SK-N-SH treated with all-trans-retinoic acid at 6 μM for 48 hours (cell line): ENCODE data around the gene PYGM.
A peak's percentile ranks its signal among the peaks of the same experiment; 100 is the strongest.

Experiments
- ATAC-seq: fragments of 200-7000 bp; cut with Tn5 transposase; 3 replicates; pipeline ENCODE4 v1.9.1; 2020; ENCODE audit warnings: mild to moderate bottlenecking, moderate library complexity
- ARNTL ChIP-seq: fragments of 450-650 bp; formaldehyde crosslinking; IDR thresholded peaks from 2 replicates; pipeline ENCODE4 v1.5.0; 2020; ENCODE audit warnings: low read depth, mild to moderate bottlenecking, moderate library complexity, borderline replicate concordance
- BACH2 ChIP-seq: fragments of 250-450 bp; sonication (Bioruptor Pico); IDR thresholded peaks from 2 replicates; pipeline ENCODE4 v1.9.0; 2021; ENCODE audit warnings: mild to moderate bottlenecking, borderline replicate concordance
- CREB5 ChIP-seq: fragments of 250-450 bp; sonication (Bioruptor Pico); IDR thresholded peaks from 2 replicates; pipeline ENCODE4 v1.5.1; 2020; ENCODE audit warnings: low read depth, mild to moderate bottlenecking, moderate library complexity
- CSDC2 ChIP-seq: fragments of 250-450 bp; sonication (Bioruptor Pico); IDR thresholded peaks from 2 replicates; pipeline ENCODE4 v1.5.0; 2020; ENCODE audit warnings: mild to moderate bottlenecking, moderate library complexity
- CSRNP3 ChIP-seq: fragments of 250-450 bp; sonication (Bioruptor Pico); IDR thresholded peaks from 2 replicates; pipeline ENCODE4 v1.5.1; 2021; ENCODE audit warnings: mild to moderate bottlenecking, moderate library complexity
- ESRRG ChIP-seq: fragments of 250-450 bp; sonication (Bioruptor Pico); IDR thresholded peaks from 2 replicates; pipeline ENCODE4 v1.6.1; 2021; ENCODE audit warnings: mild to moderate bottlenecking
- GLIS3 ChIP-seq: fragments of 250-450 bp; sonication (Bioruptor Pico); IDR thresholded peaks from 2 replicates; pipeline ENCODE4 v1.5.0; 2020; ENCODE audit warnings: mild to moderate bottlenecking, moderate library complexity
- OSR1 ChIP-seq: fragments of 250-450 bp; sonication (Bioruptor Pico); IDR thresholded peaks from 2 replicates; pipeline ENCODE4 v1.8.0; 2022; ENCODE audit warnings: moderate library complexity, mild to moderate bottlenecking, inconsistent platforms
- PATZ1 ChIP-seq: fragments of 250-450 bp; sonication (Bioruptor Pico); IDR thresholded peaks from 2 replicates; pipeline ENCODE4 v1.8.0; 2020; ENCODE audit warnings: mild to moderate bottlenecking, moderate library complexity, borderline replicate concordance
- POU6F1 ChIP-seq: fragments of 250-450 bp; sonication (Bioruptor Pico); IDR thresholded peaks from 2 replicates; pipeline ENCODE4 v1.8.0; 2021; ENCODE audit warnings: low read depth, mild to moderate bottlenecking, moderate library complexity, borderline replicate concordance
- PPARA ChIP-seq: fragments of 250-450 bp; sonication (Bioruptor Pico); IDR thresholded peaks from 2 replicates; pipeline ENCODE4 v1.5.0; 2020; ENCODE audit warnings: mild to moderate bottlenecking, borderline replicate concordance
- RARB ChIP-seq: fragments of 250-450 bp; sonication (Bioruptor Pico); IDR thresholded peaks from 2 replicates; pipeline ENCODE4 v1.8.0; 2021; ENCODE audit warnings: mild to moderate bottlenecking, moderate library complexity
- TCF4 ChIP-seq: fragments of 250-450 bp; sonication (Bioruptor Pico); IDR thresholded peaks from 2 replicates; pipeline ENCODE4 v1.8.0; 2021; ENCODE audit warnings: mild to moderate bottlenecking, moderate library complexity, borderline replicate concordance
- TSHZ2 ChIP-seq: fragments of 250-450 bp; sonication (Bioruptor Pico); IDR thresholded peaks from 2 replicates; pipeline ENCODE4 v1.5.0; 2020; ENCODE audit warnings: mild to moderate bottlenecking, moderate library complexity
- ZC3H10 ChIP-seq: fragments of 250-450 bp; sonication (Bioruptor Pico); IDR thresholded peaks from 2 replicates; pipeline ENCODE4 v1.5.1; 2021; ENCODE audit warnings: mild to moderate bottlenecking, moderate library complexity
- ZFP3 ChIP-seq: fragments of 250-450 bp; sonication (Bioruptor Pico); IDR thresholded peaks from 2 replicates; pipeline ENCODE4 v1.5.0; 2020; ENCODE audit warnings: mild to moderate bottlenecking, moderate library complexity
- ZFP30 ChIP-seq: fragments of 450-650 bp; formaldehyde crosslinking; IDR thresholded peaks from 2 replicates; pipeline ENCODE4 v1.5.0; 2022; ENCODE audit warnings: mild to moderate bottlenecking, moderate library complexity
- ZNF565 ChIP-seq: fragments of 450-650 bp; formaldehyde crosslinking; conservative IDR thresholded peaks from 2 replicates; pipeline ENCODE4 v1.5.0; 2020; ENCODE audit warnings: low read depth, mild to moderate bottlenecking, moderate library complexity
- ZNF70 ChIP-seq: fragments of 450-650 bp; formaldehyde crosslinking; IDR thresholded peaks from 2 replicates; pipeline ENCODE4 v1.5.0; 2020; ENCODE audit warnings: mild to moderate bottlenecking, moderate library complexity

The PYGM gene

GRCh38 chr11:64731601-64732000, 28.2 kb downstream of the PYGM start:
- TF ChIP-seq ESRRG (no peak), GLIS3 (CRISPR knock-in tag) (no peak), CREB5 (CRISPR knock-in tag) (no peak), ARNTL (CRISPR knock-in tag) (no peak), ZFP30 (no peak), TCF4 (no peak), TSHZ2 (CRISPR knock-in tag) (no peak), CSDC2 (CRISPR knock-in tag) (no peak), ZNF565 (CRISPR knock-in tag) (no peak), POU6F1 (CRISPR knock-in tag) (no peak), ZC3H10 (CRISPR knock-in tag) (no peak), RARB (no peak), BACH2 (no peak)
- ATAC-seq = no peak

- TF ChIP-seq CSRNP3 (CRISPR knock-in tag) (no peak), GLIS3 (CRISPR knock-in tag) (no peak), OSR1 (CRISPR knock-in tag) (no peak), PPARA (no peak), ZC3H10 (CRISPR knock-in tag) (no peak), ZFP3 (CRISPR knock-in tag) (no peak), ARNTL (CRISPR knock-in tag) (no peak), POU6F1 (CRISPR knock-in tag) (no peak), RARB (no peak)
- TF ChIP-seq, all 23 proteins: peak for 0
- peak; percentile 69 for ATAC-seq
These were observed 29.9 kb downstream of the PYGM start for GRCh38 chr11:64729851-64730382.

- ATAC-seq = no peak
- TF ChIP-seq POU6F1 (CRISPR knock-in tag) (no peak), PPARA (no peak), CSRNP3 (CRISPR knock-in tag) (no peak), ZNF70 (no peak), ESRRG (no peak), TSHZ2 (CRISPR knock-in tag) (no peak), BACH2 (no peak), PATZ1 (CRISPR knock-in tag) (no peak)
These were observed 30.9 kb downstream of the PYGM start for GRCh38 chr11:64728757-64729365.
